ENCODE measurements around the gene DNAJC5. TPM values are rescaled to one million over a fixed set of nuclear protein-coding genes. Genes with fewer than 3 reads are reported as not detected.

Gene DNAJC5
- total RNA-seq, 1 donor from 2014 or later = 54.5 TPM

DNA sequence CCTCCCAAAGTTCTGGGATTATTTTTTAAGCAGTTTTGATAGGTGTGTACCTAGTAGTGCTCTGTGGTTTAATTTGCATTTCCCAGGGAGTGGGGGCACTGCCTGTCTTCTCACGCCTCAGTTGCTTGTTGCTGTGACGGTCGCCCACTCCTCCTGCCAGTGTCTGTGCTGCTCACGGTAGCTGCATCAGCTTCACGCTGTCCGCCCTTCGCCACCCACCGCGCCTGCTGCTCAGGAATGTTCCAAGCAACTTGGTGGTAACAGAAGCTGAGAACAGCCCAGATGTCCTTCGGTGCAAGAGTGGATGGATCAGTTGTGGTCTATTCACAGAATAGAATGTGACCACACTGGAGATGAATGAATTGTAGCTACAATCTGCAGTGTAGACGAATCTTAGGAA is 22.9 kb downstream of the DNAJC5 start:
- DNase-seq (no peak), ATAC-seq (no peak)
- H3K27me3 ChIP-seq (ENCODE audit: low read depth) = no peaks in the 10 kb centered on the region
- H3K36me3 ChIP-seq = peaks cover 32% of the 10 kb centered on the region
- H3K9me3 ChIP-seq = no peaks in the 10 kb centered on the region
- no peaks in the 10 kb centered on the region for H3K4me1 ChIP-seq
- TF ChIP-seq CTCF (IDR thresholded peaks at IDR 0.05) = no peak
- H3K27ac ChIP-seq = no peak overlapping the region
- H3K4me3 ChIP-seq = no peak overlapping the region
- intact Hi-C loops (cut with DNase I) = no loop called here

- Histone ChIP-seq H3K4me1 (no peaks in the 10 kb centered on the region), H3K4me3 (no peak overlapping the region), H3K36me3 (peaks cover 36% of the 10 kb centered on the region), H3K27me3 (ENCODE audit: low read depth) (no peaks in the 10 kb centered on the region), H3K9me3 (no peaks in the 10 kb centered on the region), H3K27ac (no peak overlapping the region)
- no peak for TF ChIP-seq CTCF (IDR thresholded peaks at IDR 0.05)
- DNase-seq = no peak
- no peak for ATAC-seq
- intact Hi-C loops (cut with DNase I) = no loop called here
Measured at GRCh38 chr20:63919130-63919529, 24.2 kb downstream of the DNAJC5 start.

DNA sequence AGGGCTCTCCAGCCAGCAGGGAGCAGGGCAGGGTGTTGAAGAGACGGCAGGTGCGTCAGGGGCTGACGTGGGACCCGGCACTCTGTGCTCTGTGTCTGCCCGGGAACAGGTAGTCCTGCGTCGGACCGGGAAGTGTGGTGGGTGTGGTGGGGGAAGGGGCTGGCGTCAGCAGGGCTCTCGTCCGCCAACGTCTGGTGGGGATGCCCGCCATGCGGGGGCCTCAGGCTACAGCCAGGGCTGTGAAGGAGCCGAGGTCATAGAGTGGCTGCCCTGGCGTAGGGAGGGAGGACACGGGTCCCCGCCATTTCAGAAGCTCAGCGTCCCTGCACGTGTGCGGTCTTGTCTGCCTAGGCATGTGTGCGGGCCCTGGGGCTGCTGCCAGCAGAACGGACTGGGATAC is 25.3 kb downstream of the DNAJC5 start:
- Histone ChIP-seq H3K9me3 (no peaks in the 10 kb centered on the region), H3K27ac (no peak overlapping the region), H3K4me3 (no peak overlapping the region), H3K36me3 (peaks cover 36% of the 10 kb centered on the region), H3K27me3 (ENCODE audit: low read depth) (no peaks in the 10 kb centered on the region), H3K4me1 (no peaks in the 10 kb centered on the region)
- TF ChIP-seq CTCF (IDR thresholded peaks at IDR 0.05) = no peak
- ATAC-seq (no peak), DNase-seq (no peak)
- intact Hi-C loops (cut with DNase I) = no loop called here

DNA sequence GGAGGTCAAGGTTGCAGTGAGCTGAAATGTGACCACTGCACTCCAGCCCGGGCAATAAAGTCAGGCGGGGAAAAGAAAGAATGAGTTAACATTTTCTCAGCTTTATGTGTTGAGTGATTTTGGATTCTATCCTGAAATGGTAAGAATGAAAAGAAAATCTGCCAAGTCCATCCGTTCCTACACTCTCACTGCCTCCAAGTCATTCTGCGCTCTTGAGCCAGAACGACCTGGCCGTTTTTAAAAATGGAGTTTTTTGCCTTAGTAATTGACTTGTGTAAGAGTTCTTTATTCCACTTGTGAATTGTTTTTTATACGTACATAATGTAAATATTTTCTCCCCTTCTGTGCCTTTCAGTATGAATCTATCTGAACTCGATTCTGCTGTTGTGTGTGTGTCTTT is 28.7 kb downstream of the DNAJC5 start:
- Histone ChIP-seq H3K4me1 (no peaks in the 10 kb centered on the region), H3K36me3 (peaks cover 47% of the 10 kb centered on the region), H3K27ac (no peak overlapping the region), H3K27me3 (ENCODE audit: low read depth) (no peaks in the 10 kb centered on the region), H3K4me3 (no peak overlapping the region), H3K9me3 (no peaks in the 10 kb centered on the region)
- intact Hi-C loops (cut with DNase I) = no loop called here
- ATAC-seq (no peak), DNase-seq (no peak)
- TF ChIP-seq CTCF (IDR thresholded peaks at IDR 0.05) = no peak

DNA sequence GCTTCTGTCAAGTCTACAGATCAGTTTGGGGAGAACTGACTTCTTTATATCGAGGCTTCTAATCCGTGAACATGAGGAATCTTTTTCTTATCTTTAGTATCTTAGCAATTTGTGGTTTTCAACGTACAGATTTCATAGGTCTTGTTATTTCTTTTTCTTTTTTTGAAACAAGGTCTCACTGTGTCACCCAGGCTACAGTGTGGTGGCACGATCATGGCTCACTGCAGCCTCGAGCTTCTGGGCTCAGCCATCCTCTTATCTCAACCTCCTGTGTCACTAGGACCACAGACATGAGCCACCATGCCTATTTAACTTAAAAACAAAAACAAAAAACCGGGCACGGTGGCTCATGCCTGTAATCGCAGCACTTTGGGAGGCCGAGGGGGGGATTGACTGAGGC is 29.3 kb downstream of the DNAJC5 start:
- H3K27ac ChIP-seq = no peak overlapping the region
- H3K4me3 ChIP-seq = no peak overlapping the region
- H3K9me3 ChIP-seq = no peaks in the 10 kb centered on the region
- TF ChIP-seq CTCF (IDR thresholded peaks at IDR 0.05) = no peak
- no peaks in the 10 kb centered on the region for H3K4me1 ChIP-seq
- DNase-seq (no peak), ATAC-seq (no peak)
- no peaks in the 10 kb centered on the region for H3K27me3 ChIP-seq (ENCODE audit: low read depth)
- H3K36me3 ChIP-seq = peaks cover 47% of the 10 kb centered on the region
- intact Hi-C loops (cut with DNase I) = no loop called here

- DNase-seq (no peak), ATAC-seq (no peak)
- no peaks in the 10 kb centered on the region for H3K9me3 ChIP-seq
- no peak overlapping the region for H3K4me3 ChIP-seq
- H3K4me1 ChIP-seq = no peaks in the 10 kb centered on the region
- TF ChIP-seq CTCF (IDR thresholded peaks at IDR 0.05) = no peak
- no peaks in the 10 kb centered on the region for H3K27me3 ChIP-seq (ENCODE audit: low read depth)
- peaks cover 58% of the 10 kb centered on the region for H3K36me3 ChIP-seq
- no peak overlapping the region for H3K27ac ChIP-seq
- intact Hi-C loops (cut with DNase I) = no loop called here
Measured at GRCh38 chr20:63926298-63926697, 31.4 kb downstream of the DNAJC5 start.

Measured in lower lobe of right lung (tissue), 2 donors.